KOPT-K1 (cell line): ENCODE measurements around the gene BTN2A1.
"Not testable (repeated sequence)": the region's sequence is repeated elsewhere in the genome, so short reads cannot be mapped to it uniquely, and the experiment has no call there.

Experiments used
- H3K27ac ChIP-seq: fragments of 200-600 bp; sonication (generic); 2 replicates; pipeline ENCODE4 v1.5.1; 2016; ENCODE audit warnings: antibody characterized with exemption, mild to moderate bottlenecking, low read depth, low read length; ENCODE audit not compliant: poor library complexity, severe bottlenecking
- H3K36me3 ChIP-seq: fragments of 200-600 bp; sonication (generic); 2 replicates; pipeline ENCODE4 v1.5.1; 2017; ENCODE audit warnings: antibody characterized with exemption, mild to moderate bottlenecking, low read length, moderate library complexity; ENCODE audit not compliant: insufficient read depth
- H3K9me3 ChIP-seq: fragments of 200-600 bp; sonication (generic); 2 replicates; pipeline ENCODE4 v1.5.1; 2017; ENCODE audit warnings: antibody characterized with exemption, low read length, mild to moderate bottlenecking; ENCODE audit not compliant: insufficient read depth, poor library complexity, severe bottlenecking

The BTN2A1 gene

GRCh38 chr6:26487466-26487865 is 29.7 kb downstream of the BTN2A1 start:
- H3K9me3 ChIP-seq = peaks cover 10% of the 10 kb centered on the region

GRCh38 chr6:26489996-26490964 is 32.5 kb downstream of the BTN2A1 start:
- Histone ChIP-seq H3K9me3 (peaks cover 10% of the 10 kb centered on the region), H3K36me3 (no peaks in the 10 kb centered on the region), H3K27ac (no peak overlapping the region)

More at GRCh38 chr6:26487466-26487865, 29.7 kb downstream of the BTN2A1 start:
- Histone ChIP-seq H3K36me3 (no peaks in the 10 kb centered on the region), H3K27ac (no peak overlapping the region)

GRCh38 chr6:26491604-26492003 is 33.8 kb downstream of the BTN2A1 start:
- Histone ChIP-seq H3K27ac (no peak overlapping the region), H3K36me3 (no peaks in the 10 kb centered on the region), H3K9me3 (peaks cover 10% of the 10 kb centered on the region)

GRCh38 chr6:26493258-26493657 is 35.5 kb downstream of the BTN2A1 start:
- Histone ChIP-seq H3K27ac (no peak overlapping the region), H3K9me3 (no peaks in the 10 kb centered on the region), H3K36me3 (no peaks in the 10 kb centered on the region)

GRCh38 chr6:26494117-26494516 is 36.4 kb downstream of the BTN2A1 start:
- H3K9me3 ChIP-seq = no peaks in the 10 kb centered on the region
- H3K36me3 ChIP-seq = no peaks in the 10 kb centered on the region
- no peak overlapping the region for H3K27ac ChIP-seq

- H3K36me3 ChIP-seq = no peaks in the 10 kb centered on the region
- no peaks in the 10 kb centered on the region for H3K9me3 ChIP-seq
- H3K27ac ChIP-seq = no peak overlapping the region
Observed at GRCh38 chr6:26495281-26495680, 37.5 kb downstream of the BTN2A1 start.

- H3K9me3 ChIP-seq = no peaks in the 10 kb centered on the region
- no peaks in the 10 kb centered on the region for H3K36me3 ChIP-seq
- H3K27ac ChIP-seq = no peak overlapping the region
Observed at GRCh38 chr6:26497610-26498009, 39.9 kb downstream of the BTN2A1 start.

GRCh38 chr6:26500102-26500501 is 42.3 kb downstream of the BTN2A1 start, which contains the start of gene BTN1A1:
BTN1A1 (plus strand) TSS chr6:26500303; CDS start chr6:26501287, 984 bp downstream.
- Histone ChIP-seq H3K9me3 (no peaks in the 10 kb centered on the region), H3K27ac (no peak within 1 kb of the TSS), H3K36me3 (no peaks in the 10 kb centered on the region)

GRCh38 chr6:26501482-26501986 is 43.8 kb downstream of the BTN2A1 start:
- H3K36me3 ChIP-seq = no peaks in the 10 kb centered on the region
- H3K9me3 ChIP-seq = no peaks in the 10 kb centered on the region
- H3K27ac ChIP-seq = no peak overlapping the region

- Histone ChIP-seq H3K36me3 (no peaks in the 10 kb centered on the region), H3K9me3 (no peaks in the 10 kb centered on the region), H3K27ac (no peak overlapping the region)
Observed at GRCh38 chr6:26502165-26502564, 44.4 kb downstream of the BTN2A1 start.

GRCh38 chr6:26502626-26503025 is 44.9 kb downstream of the BTN2A1 start:
- Histone ChIP-seq H3K36me3 (no peaks in the 10 kb centered on the region), H3K27ac (no peak overlapping the region), H3K9me3 (no peaks in the 10 kb centered on the region)

GRCh38 chr6:26507658-26508057 is 49.9 kb downstream of the BTN2A1 start:
- H3K9me3 ChIP-seq = no peaks in the 10 kb centered on the region
- no peaks in the 10 kb centered on the region for H3K36me3 ChIP-seq
- no peak overlapping the region for H3K27ac ChIP-seq

- H3K9me3 ChIP-seq, H3K27ac ChIP-seq, H3K36me3 ChIP-seq: not testable (repeated sequence)
Observed at GRCh38 chr6:26511033-26511432, 53.3 kb downstream of the BTN2A1 start.

- Histone ChIP-seq H3K27ac (no peak overlapping the region), H3K36me3 (no peaks in the 10 kb centered on the region), H3K9me3 (no peaks in the 10 kb centered on the region)
Observed at GRCh38 chr6:26514984-26515383, 57.2 kb downstream of the BTN2A1 start.

- H3K27ac ChIP-seq = no peak overlapping the region
- no peaks in the 10 kb centered on the region for H3K9me3 ChIP-seq
- H3K36me3 ChIP-seq = no peaks in the 10 kb centered on the region
Observed at GRCh38 chr6:26516481-26517427, 59.0 kb downstream of the BTN2A1 start.
